Measurements from ENCODE around the gene SCGB1D1.

Gene SCGB1D1

DNA sequence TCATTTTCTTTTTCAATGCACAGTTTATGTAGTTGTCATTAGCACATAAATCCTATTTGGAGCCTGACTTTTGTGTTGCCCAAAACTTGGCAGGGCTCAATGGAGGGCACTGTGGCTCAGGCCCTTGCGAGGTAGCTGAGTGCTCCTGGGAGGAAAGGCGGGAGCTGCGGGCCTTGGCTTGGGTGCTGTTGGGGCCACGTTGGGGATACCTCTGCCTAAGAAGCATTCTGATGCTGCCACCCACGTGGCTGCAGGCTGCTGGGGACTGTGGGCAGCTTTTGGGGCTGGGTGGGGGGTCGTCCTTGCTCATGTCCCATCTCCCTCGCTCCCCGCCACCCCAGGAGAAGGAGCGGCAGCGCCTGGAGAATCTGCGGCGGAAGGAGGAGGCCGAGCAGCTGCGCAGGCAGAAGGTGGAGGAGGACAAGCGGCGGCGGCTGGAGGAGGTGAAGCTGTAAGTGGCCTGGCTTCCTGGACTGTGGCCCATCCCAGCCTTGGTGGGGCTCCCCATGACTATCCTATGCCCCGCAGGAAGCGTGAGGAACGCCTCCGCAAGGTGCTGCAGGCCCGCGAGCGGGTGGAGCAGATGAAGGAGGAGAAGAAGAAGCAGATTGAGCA, 45.3 kb upstream of the SCGB1D1 start:
- ChIA-PET CTCF (no interaction called here), POLR2A (ENCODE audit: low non-redundant PET) (no interaction called here)
- DNase-seq (ENCODE audit: low spot score) = no peak
- TF ChIP-seq, protein P1, sequence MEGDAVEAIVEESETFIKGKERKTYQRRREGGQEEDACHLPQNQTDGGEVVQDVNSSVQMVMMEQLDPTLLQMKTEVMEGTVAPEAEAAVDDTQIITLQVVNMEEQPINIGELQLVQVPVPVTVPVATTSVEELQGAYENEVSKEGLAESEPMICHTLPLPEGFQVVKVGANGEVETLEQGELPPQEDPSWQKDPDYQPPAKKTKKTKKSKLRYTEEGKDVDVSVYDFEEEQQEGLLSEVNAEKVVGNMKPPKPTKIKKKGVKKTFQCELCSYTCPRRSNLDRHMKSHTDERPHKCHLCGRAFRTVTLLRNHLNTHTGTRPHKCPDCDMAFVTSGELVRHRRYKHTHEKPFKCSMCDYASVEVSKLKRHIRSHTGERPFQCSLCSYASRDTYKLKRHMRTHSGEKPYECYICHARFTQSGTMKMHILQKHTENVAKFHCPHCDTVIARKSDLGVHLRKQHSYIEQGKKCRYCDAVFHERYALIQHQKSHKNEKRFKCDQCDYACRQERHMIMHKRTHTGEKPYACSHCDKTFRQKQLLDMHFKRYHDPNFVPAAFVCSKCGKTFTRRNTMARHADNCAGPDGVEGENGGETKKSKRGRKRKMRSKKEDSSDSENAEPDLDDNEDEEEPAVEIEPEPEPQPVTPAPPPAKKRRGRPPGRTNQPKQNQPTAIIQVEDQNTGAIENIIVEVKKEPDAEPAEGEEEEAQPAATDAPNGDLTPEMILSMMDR (conservative IDR thresholded peaks at IDR 0.05; ENCODE audit: low read depth) = no peak
- H3K27ac ChIP-seq = no peak overlapping the region

DNA sequence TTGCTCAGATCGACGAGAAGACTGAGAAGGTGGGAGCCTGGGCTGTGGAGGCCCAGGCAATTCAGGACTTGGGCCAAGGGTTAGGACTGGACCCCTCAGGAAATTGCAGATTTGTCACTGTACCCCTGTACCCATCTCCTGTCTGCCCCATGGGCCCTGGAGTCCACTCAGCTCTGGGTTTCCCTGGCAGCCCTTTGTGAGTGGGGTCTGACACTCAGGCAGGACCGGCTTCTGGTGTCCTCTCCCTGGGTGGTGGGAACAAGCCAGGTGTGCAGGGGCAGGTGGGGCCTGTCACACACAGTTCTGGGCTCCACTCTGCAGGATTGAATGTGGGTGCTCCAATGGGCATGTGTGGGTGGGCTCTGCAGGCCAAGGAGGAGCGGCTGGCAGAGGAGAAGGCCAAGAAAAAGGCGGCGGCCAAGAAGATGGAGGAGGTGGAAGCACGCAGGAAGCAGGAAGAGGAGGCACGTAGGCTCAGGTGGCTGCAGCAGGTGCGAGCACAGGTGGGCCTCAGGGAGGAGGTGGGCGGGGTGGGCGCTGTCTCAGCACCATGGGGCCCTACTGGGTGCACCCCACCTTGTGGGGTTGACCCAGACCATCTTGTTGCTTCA, 44.6 kb upstream of the SCGB1D1 start:
- DNase-seq (ENCODE audit: low spot score) = no peak
- ChIA-PET CTCF (no interaction called here), POLR2A (ENCODE audit: low non-redundant PET) (no interaction called here)
- TF ChIP-seq, protein P1 (conservative IDR thresholded peaks at IDR 0.05; ENCODE audit: low read depth) = no peak
- H3K27ac ChIP-seq = no peak overlapping the region

DNA sequence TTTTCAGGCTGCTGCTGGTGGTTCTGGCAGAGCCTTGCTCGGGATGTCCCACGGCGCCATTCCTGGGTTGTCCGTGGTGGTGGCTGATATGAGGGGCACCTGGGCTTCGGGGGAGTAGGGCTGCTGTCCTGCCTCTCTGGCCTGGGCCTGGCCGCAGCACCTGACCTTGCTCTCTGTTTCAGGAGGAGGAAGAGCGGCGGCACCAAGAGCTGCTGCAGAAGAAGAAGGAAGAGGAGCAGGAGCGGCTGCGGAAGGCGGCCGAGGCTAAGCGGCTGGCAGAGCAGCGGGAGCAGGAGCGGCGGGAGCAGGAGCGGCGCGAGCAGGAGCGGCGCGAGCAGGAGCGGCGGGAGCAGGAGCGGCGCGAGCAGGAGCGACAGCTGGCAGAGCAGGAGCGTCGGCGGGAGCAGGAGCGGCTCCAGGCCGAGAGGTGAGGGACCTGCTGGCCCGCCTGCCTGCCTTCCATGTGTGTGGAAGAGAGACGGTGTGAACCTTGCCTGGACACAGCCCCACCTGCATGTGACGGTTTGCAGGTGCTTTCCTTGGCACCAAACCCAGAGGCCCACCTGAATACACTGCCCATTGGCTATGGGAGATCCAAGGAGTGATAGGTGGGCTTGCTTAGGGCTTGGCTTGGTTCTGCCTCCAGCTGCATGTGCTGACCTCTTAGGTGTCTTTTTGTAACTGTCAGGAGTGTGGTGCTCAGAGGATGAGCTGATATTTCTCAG, 43.4 kb upstream of the SCGB1D1 start:
- no peak overlapping the region for H3K27ac ChIP-seq
- DNase-seq (ENCODE audit: low spot score) = no peak
- ChIA-PET CTCF (no interaction called here), POLR2A (ENCODE audit: low non-redundant PET) (no interaction called here)
- TF ChIP-seq, protein P1 (conservative IDR thresholded peaks at IDR 0.05; ENCODE audit: low read depth) = no peak

DNA sequence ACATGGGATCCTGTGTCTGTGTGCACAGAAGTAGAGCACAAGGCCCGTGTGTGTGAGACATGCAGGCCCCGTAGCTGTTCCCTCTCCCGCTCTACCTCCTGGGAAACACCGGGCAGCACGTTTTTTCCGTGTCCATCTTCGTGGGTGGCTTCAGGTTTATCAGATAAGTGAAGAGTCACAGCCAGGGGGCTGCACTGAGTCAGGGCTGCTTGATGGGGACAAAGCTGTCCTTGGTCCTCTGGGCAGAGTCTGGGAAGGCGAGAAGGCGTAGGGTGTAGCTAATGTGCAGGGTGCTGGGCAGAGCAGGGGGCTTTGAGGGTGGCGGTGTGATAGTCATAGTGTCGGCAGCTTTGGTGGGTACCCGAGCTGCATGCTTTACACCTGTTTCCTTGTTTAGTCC, 42.5 kb upstream of the SCGB1D1 start:
- POLR2A ChIA-PET (ENCODE audit: low non-redundant PET) = no interaction called here
- CTCF ChIA-PET = interaction anchor here (1.0 to 1.6 kb wide), 2 partner anchors 13 to 24 kb away, joined by 4 to 5 read pairs; no protein-coding TSS in a partner anchor

DNA sequence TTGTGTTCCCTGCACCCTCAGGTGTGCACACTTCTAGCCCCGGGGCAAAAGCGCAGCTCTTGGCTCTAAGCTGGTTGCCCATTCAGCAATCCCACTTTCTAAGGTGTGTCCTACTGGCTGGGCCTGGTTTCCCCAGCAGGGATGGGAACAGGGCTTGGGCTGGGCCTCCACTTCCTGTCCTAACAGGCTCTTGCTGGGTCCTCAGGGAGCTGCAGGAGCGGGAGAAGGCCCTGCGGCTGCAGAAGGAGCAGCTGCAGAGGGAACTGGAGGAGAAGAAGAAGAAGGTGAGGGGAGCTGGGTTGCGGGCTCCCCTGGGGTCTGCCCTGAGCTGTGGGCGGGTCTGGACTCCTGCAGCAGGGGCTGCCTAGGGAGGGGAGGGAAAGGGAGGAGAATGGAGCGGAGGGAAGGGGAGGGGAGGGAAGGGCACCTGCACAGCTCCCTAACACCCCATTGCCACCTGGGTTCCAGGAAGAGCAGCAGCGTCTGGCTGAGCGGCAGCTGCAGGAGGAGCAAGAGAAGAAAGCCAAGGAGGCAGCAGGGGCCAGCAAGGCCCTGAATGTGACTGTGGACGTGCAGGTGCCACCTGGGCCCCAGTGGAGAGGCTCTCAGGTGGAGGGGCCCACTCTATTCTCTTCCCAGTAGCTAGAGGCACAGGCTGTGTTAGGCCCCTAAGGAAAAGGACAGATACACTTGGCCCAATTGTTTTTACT, 41.6 kb upstream of the SCGB1D1 start:
- POLR2A ChIA-PET (ENCODE audit: low non-redundant PET) = interaction anchor here (0.5 kb wide), 1 partner anchor 36 kb away, joined by 3 read pairs; no protein-coding TSS in a partner anchor
- CTCF ChIA-PET = interaction anchor here (1.0 to 1.6 kb wide), 2 partner anchors 14 to 23 kb away, joined by 4 to 5 read pairs; no protein-coding TSS in a partner anchor
- TF ChIP-seq, protein P1 (conservative IDR thresholded peaks at IDR 0.05; ENCODE audit: low read depth) = no peak
- H3K27ac ChIP-seq = peak overlapping the region; percentile 15; the same call in 1 of the 2 replicates
- DNase-seq (ENCODE audit: low spot score) = no peak

More for the DNA sequence above, 42.5 kb upstream of the SCGB1D1 start:
- DNase-seq (ENCODE audit: low spot score) = no peak
- no peak overlapping the region for H3K27ac ChIP-seq
- TF ChIP-seq, protein P1 (conservative IDR thresholded peaks at IDR 0.05; ENCODE audit: low read depth) = no peak
